HK-2 (cell line): ENCODE data around the gene NSMF.

ENCODE experiments used
- DNase-seq: peaks from one replicate; pipeline ENCODE4 v3.0.0-alpha.2; 2018; ENCODE audit not compliant: unreplicated experiment

Gene NSMF

GRCh38 chr9:137432687-137433348 is 26.3 kb downstream of the NSMF start:
- no peak for DNase-seq

GRCh38 chr9:137431416-137431931 is 27.7 kb downstream of the NSMF start:
- no peak for DNase-seq

- no peak for DNase-seq
Measured at GRCh38 chr9:137430723-137431415, 28.3 kb downstream of the NSMF start.

- no peak for DNase-seq
Measured at GRCh38 chr9:137429974-137430722, 29.0 kb downstream of the NSMF start.

- no peak for DNase-seq
Measured at GRCh38 chr9:137429546-137429890, 29.6 kb downstream of the NSMF start.

GRCh38 chr9:137428841-137429545 is 30.1 kb downstream of the NSMF start:
- no peak for DNase-seq

GRCh38 chr9:137428311-137428630 is 30.9 kb downstream of the NSMF start:
- DNase-seq: no peak

GRCh38 chr9:137427454-137428310 is 31.5 kb downstream of the NSMF start:
- no peak for DNase-seq

GRCh38 chr9:137426018-137426681 is 33.0 kb downstream of the NSMF start:
- DNase-seq: no peak

GRCh38 chr9:137423514-137424291 is 35.4 kb downstream of the NSMF start:
- DNase-seq: no peak

- peak; percentile 96 for DNase-seq
Measured at GRCh38 chr9:137422604-137423513, 36.3 kb downstream of the NSMF start, which contains the start of the genes EXD3 and NOXA1. EXD3 (minus strand) TSS chr9:137423162; CDS start chr9:137395357, 27,805 bp downstream. NOXA1 (plus strand) TSS chr9:137423393; CDS start chr9:137423530, 137 bp downstream.

GRCh38 chr9:137421838-137422603 is 37.1 kb downstream of the NSMF start:
- no peak for DNase-seq

GRCh38 chr9:137417161-137418021 is 41.7 kb downstream of the NSMF start:
- DNase-seq: no peak

GRCh38 chr9:137416563-137417151 is 42.5 kb downstream of the NSMF start:
- no peak for DNase-seq

GRCh38 chr9:137416006-137416562 is 43.0 kb downstream of the NSMF start:
- DNase-seq: no peak

- DNase-seq: no peak
Measured at GRCh38 chr9:137415451-137415850, 43.7 kb downstream of the NSMF start.
